HEK293T (cell line): ENCODE data around the gene HK2.

Experiments used
- CTCF ChIA-PET: fragments of 350-600 bp; formaldehyde crosslinking; extraction: SDS; loops from one replicate; lab custom pipeline; 2021; ENCODE audit warnings: antibody characterized with exemption, inconsistent platforms; lab: Yijun Ruan, JAX
- POLR2A ChIA-PET: fragments of 350-600 bp; formaldehyde crosslinking; extraction: SDS; loops from one replicate; lab custom pipeline; 2020; ENCODE audit warnings: antibody characterized with exemption, inconsistent platforms; lab: Yijun Ruan, JAX
- DNase-seq: peaks from one replicate; pipeline ENCODE4 v3.0.0; 2012; ENCODE audit warnings: mixed read lengths; ENCODE audit errors: extremely low spot score
- ARNT ChIP-seq: fragments of 450-650 bp; IDR thresholded peaks from 2 replicates; pipeline ENCODE4 v1.6.1; 2017; ENCODE audit warnings: mild to moderate bottlenecking
- BHLHE40 ChIP-seq: fragments of 450-650 bp; IDR thresholded peaks from 2 replicates; pipeline ENCODE4 v1.6.1; 2016; ENCODE audit warnings: mild to moderate bottlenecking, moderate library complexity, borderline replicate concordance
- CTBP1 ChIP-seq: fragments of 450-650 bp; IDR thresholded peaks from 2 replicates; pipeline ENCODE4 v1.6.1; 2016; ENCODE audit warnings: borderline replicate concordance
- ELF4 ChIP-seq: fragments of 450-650 bp; IDR thresholded peaks from 2 replicates; pipeline ENCODE4 v1.6.1; 2017; ENCODE audit warnings: antibody characterized with exemption
- FOXA1 ChIP-seq: fragments of 450-650 bp; IDR thresholded peaks from 2 replicates; pipeline ENCODE4 v1.6.1; 2016; ENCODE audit warnings: mild to moderate bottlenecking
- FOXK2 ChIP-seq: fragments of 450-650 bp; IDR thresholded peaks from 2 replicates; pipeline ENCODE4 v1.6.1; 2016; ENCODE audit warnings: mild to moderate bottlenecking
- FOXM1 ChIP-seq: fragments of 450-650 bp; IDR thresholded peaks from 2 replicates; pipeline ENCODE4 v1.6.1; 2017; ENCODE audit warnings: mild to moderate bottlenecking, borderline replicate concordance
- HDGF ChIP-seq: fragments of 450-650 bp; IDR thresholded peaks from 2 replicates; pipeline ENCODE4 v1.6.1; 2017; ENCODE audit warnings: antibody characterized with exemption, borderline replicate concordance
- L3MBTL2 ChIP-seq: fragments of 450-650 bp; conservative IDR thresholded peaks from 2 replicates; pipeline ENCODE4 v1.6.1; 2016; ENCODE audit warnings: mild to moderate bottlenecking
- LEF1 ChIP-seq: fragments of 450-650 bp; IDR thresholded peaks from 2 replicates; pipeline ENCODE4 v1.6.1; 2017; ENCODE audit warnings: mild to moderate bottlenecking, borderline replicate concordance
- NFRKB ChIP-seq: fragments of 450-650 bp; IDR thresholded peaks from 2 replicates; pipeline ENCODE4 v1.6.1; 2016; ENCODE audit warnings: mild to moderate bottlenecking, moderate library complexity
- SP1 ChIP-seq: fragments of 450-650 bp; IDR thresholded peaks from 2 replicates; pipeline ENCODE4 v1.6.1; 2017
- SUZ12 ChIP-seq: fragments of 450-650 bp; IDR thresholded peaks from 2 replicates; pipeline ENCODE4 v1.6.1; 2016; ENCODE audit warnings: mild to moderate bottlenecking
- TARDBP ChIP-seq: fragments of 450-650 bp; IDR thresholded peaks from 2 replicates; pipeline ENCODE4 v1.6.1; 2016
- ZNF384 ChIP-seq: fragments of 450-650 bp; IDR thresholded peaks from 2 replicates; pipeline ENCODE4 v1.6.1; 2016
- TF ChIP-seq, protein P1 (sequence below): fragments of 450-650 bp; IDR thresholded peaks from 2 replicates; pipeline ENCODE4 v1.6.1; 2016

Gene HK2

DNA sequence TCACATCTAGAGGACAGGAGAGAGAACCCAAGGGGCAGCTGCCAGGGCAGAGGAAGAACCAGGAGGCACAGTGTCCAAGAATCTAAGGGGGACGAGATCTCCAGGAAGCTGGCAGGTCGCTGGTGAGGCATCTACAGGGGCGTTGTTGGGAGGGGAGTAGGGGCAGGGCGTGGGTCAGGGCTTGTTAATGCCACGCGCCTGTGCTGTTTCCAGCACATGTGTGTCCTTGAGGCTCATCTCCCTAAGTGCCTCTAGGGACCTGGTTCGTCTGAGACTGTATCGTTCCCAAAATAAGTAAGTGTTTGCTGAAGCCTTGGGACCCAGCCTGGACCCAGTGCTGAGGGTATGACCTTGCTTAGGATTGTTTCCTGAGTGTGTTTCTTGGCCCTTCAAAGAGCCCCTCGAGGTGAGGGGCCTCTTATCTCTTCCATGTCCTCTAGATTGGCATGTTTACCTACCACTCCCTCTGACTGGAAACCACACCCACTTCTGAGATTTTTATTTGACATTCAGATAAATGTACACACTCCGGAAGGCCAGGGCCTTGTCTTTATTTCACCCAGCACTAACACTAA is 22.2 kb downstream of the HK2 start:
- TF ChIP-seq FOXK2 = no peak
- no peak for TF ChIP-seq L3MBTL2
- TF ChIP-seq, protein P1, sequence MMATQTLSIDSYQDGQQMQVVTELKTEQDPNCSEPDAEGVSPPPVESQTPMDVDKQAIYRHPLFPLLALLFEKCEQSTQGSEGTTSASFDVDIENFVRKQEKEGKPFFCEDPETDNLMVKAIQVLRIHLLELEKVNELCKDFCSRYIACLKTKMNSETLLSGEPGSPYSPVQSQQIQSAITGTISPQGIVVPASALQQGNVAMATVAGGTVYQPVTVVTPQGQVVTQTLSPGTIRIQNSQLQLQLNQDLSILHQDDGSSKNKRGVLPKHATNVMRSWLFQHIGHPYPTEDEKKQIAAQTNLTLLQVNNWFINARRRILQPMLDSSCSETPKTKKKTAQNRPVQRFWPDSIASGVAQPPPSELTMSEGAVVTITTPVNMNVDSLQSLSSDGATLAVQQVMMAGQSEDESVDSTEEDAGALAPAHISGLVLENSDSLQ = no peak
- no peak for TF ChIP-seq CTBP1
- no peak for TF ChIP-seq ARNT
- no peak for TF ChIP-seq ELF4
- TF ChIP-seq LEF1 = no peak
- no peak for TF ChIP-seq BHLHE40
- TF ChIP-seq TARDBP = no peak
- no peak for TF ChIP-seq HDGF
- TF ChIP-seq SUZ12 = no peak
- TF ChIP-seq FOXM1 = no peak
- TF ChIP-seq NFRKB = no peak
- no peak for TF ChIP-seq SP1
- TF ChIP-seq FOXA1 = no peak
- TF ChIP-seq ZNF384 = no peak
- ChIA-PET POLR2A (interaction anchor here (1.1 kb wide), 1 partner anchor 14 kb away, joined by 3 read pairs; no protein-coding TSS in a partner anchor), CTCF (no interaction called here)
- no peak for DNase-seq

DNA sequence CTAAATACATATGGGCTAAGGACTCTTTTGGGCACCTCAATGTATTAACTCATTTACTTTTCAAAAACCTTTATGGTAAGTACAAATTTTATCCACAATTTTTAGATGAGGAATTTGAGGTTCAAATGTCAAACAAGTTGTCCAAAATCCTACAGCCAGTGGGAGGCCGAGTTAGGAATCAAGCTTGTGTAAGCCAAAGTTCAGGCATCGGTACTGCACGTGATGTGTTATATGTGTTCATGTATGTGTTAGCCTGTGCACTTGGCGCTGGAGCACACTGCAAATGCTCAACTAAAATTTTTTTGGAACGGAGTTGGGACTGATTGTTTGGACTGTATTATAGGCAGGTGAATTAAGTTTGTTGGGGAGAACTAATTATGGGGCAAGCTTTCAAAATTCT is 22.7 kb downstream of the HK2 start:
- ChIA-PET POLR2A (interaction anchor here (1.1 kb wide), 1 partner anchor 15 kb away, joined by 3 read pairs; no protein-coding TSS in a partner anchor), CTCF (no interaction called here)
- no peak for DNase-seq
- TF ChIP-seq BHLHE40 = no peak
- TF ChIP-seq NFRKB = no peak
- no peak for TF ChIP-seq ARNT
- no peak for TF ChIP-seq CTBP1
- TF ChIP-seq, protein P1 = no peak
- TF ChIP-seq ELF4 = no peak
- TF ChIP-seq FOXK2 = no peak
- no peak for TF ChIP-seq FOXM1
- no peak for TF ChIP-seq LEF1
- no peak for TF ChIP-seq TARDBP
- no peak for TF ChIP-seq SP1
- no peak for TF ChIP-seq ZNF384

DNA sequence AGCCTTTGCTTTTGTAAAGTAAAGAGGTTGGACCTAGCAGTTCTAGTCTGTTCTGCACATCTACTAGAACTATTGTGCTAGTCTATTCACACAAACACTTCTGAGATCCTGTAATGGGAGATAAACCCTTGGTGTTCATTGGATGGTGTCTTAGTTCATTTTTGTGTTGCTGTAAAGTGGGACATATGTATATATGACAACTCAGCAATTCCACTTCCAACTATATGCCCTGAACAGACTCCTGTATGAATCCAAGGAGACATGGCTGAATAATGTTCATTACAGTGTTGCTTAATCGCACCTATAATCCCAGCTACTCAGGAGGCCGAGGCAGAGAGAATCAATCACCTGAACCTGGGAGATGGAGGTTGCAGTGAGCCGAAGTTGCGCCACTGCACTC is 23.3 kb downstream of the HK2 start:
- no peak for DNase-seq
- TF ChIP-seq ARNT (no peak), HDGF (no peak), NFRKB (no peak), ZNF384 (no peak), FOXA1 (no peak), L3MBTL2 (no peak), TARDBP (no peak), CTBP1 (no peak)
- TF ChIP-seq, protein P1 = no peak
- POLR2A ChIA-PET = no interaction called here
- CTCF ChIA-PET = no interaction called here

DNA sequence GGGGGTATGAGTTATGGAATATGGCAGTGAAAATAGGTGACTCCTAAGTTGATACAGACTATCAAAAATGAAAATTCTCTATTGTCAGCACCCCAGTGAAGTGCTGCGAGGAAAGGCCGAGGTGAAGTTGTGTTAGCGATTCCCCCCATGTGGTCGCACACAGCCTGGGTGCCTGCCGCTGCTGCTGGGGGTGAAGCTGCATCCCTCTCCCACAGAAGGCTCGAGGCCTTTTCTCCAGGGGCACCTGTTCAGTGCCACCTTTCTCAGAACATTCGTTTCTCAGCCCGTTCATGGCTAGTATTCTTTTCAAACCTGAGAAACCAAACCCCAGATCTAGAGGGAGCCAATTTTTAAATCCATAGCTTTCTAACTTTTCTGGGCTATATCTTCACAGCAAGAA is 23.8 kb downstream of the HK2 start:
- POLR2A ChIA-PET = no interaction called here
- CTCF ChIA-PET = no interaction called here
- no peak for DNase-seq
- no peak for TF ChIP-seq FOXM1
- TF ChIP-seq FOXK2 = no peak
- no peak for TF ChIP-seq ARNT
- no peak for TF ChIP-seq ELF4
- no peak for TF ChIP-seq ZNF384
- TF ChIP-seq NFRKB = no peak
- no peak for TF ChIP-seq FOXA1
- no peak for TF ChIP-seq SUZ12
- no peak for TF ChIP-seq CTBP1
- no peak for TF ChIP-seq BHLHE40
- no peak for TF ChIP-seq L3MBTL2
- no peak for TF ChIP-seq LEF1
- TF ChIP-seq HDGF = no peak
- TF ChIP-seq SP1 = no peak
- TF ChIP-seq TARDBP = no peak
- TF ChIP-seq, protein P1 = no peak

DNA sequence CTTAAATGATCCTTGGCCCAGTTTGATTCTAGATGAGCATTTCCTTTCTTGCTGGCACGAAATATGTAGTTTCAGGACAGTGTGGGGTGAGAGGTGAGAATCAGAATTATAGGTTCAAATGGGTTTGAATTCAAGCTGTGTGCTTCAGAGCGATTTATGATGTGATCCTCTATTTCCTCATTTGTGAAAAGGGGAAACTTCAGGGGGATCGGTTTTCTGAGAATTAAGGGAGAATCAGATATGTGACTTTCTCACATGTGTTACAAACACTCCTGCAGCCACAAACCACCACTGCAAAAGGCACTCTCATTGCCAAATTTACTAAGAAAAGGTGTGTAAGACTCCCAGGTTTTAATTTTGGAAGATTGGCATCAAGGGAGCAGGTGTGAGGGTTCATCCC is 24.4 kb downstream of the HK2 start:
- no peak for DNase-seq
- CTCF ChIA-PET = no interaction called here
- POLR2A ChIA-PET = interaction anchor here (1.4 kb wide), 1 partner anchor 23 kb away, joined by 5 read pairs; no protein-coding TSS in a partner anchor
- no peak for TF ChIP-seq HDGF

DNA sequence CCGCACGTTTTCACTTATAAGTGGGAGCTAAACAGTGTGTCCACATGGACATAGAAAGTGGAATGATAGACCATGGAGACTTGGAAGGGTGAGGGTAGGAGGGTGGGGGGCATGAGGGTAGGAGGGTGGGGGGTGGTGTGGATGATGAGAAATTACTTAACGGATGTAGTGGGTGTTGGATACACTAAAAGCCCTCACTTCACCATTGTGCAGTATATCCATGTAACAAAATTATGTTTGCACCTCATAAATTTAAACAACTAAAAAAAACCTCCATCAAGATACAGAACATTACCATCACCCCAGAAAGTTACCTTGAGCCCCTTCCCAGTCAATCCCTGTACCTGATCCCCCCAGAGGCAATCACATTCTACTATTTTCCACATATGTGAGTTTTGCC is 26.2 kb downstream of the HK2 start:
- POLR2A ChIA-PET = no interaction called here
- DNase-seq = no peak
- CTCF ChIA-PET = no interaction called here
- no peak for TF ChIP-seq TARDBP
- TF ChIP-seq ZNF384 = no peak
- no peak for TF ChIP-seq FOXK2
- no peak for TF ChIP-seq ELF4
- TF ChIP-seq NFRKB = no peak
